Endothelial cell (in vitro differentiated cells): ENCODE measurements around the gene UPF3A. TPM values are rescaled to one million over a fixed set of nuclear protein-coding genes. Genes with fewer than 3 reads are reported as not detected.
A peak's percentile ranks its signal among the peaks of the same experiment; 100 is the strongest.

Source experiments
- DNase-seq: peaks from one replicate; pipeline ENCODE4 v3.0.0; 2021; ENCODE audit warnings: low spot score
- H3K27ac Mint-ChIP-seq: one replicate; pipeline ENCODE4 v1.8.0; 2021; ENCODE audit warnings: mixed read lengths, inconsistent platforms; ENCODE audit not compliant: unreplicated experiment
- H3K27me3 Mint-ChIP-seq: one replicate; pipeline ENCODE4 v1.8.0; 2021; ENCODE audit warnings: mild to moderate bottlenecking, moderate library complexity, mixed read lengths, inconsistent platforms; ENCODE audit not compliant: unreplicated experiment
- H3K36me3 Mint-ChIP-seq: one replicate; pipeline ENCODE4 v1.8.0; 2021; ENCODE audit warnings: mild to moderate bottlenecking, low read depth, mixed read lengths, inconsistent platforms; ENCODE audit not compliant: unreplicated experiment
- H3K4me1 Mint-ChIP-seq: one replicate; pipeline ENCODE4 v1.8.0; 2021; ENCODE audit warnings: mild to moderate bottlenecking, mixed read lengths, inconsistent platforms; ENCODE audit not compliant: unreplicated experiment
- H3K4me3 Mint-ChIP-seq: one replicate; pipeline ENCODE4 v1.8.0; 2021; ENCODE audit warnings: mild to moderate bottlenecking, mixed read lengths, inconsistent platforms; ENCODE audit not compliant: unreplicated experiment
- H3K9me3 Mint-ChIP-seq: one replicate; pipeline ENCODE4 v1.8.0; 2021; ENCODE audit warnings: mixed read lengths, inconsistent platforms; ENCODE audit not compliant: unreplicated experiment
- CTCF ChIP-seq: fragments of 200-600 bp; sonication (generic); IDR thresholded peaks from one replicate; pipeline ENCODE4 v1.5.0; 2021; ENCODE audit warnings: antibody characterized with exemption; ENCODE audit not compliant: unreplicated experiment
- total RNA-seq: library from RNA; stranded (reverse); fragmentation: NEBNext Ultra II Directional; extraction: Animal tissue kit (Norgen Biotek cat#: 25700); gene quantifications from one replicate; pipeline ENCODE4 v1.2.1, GENCODE V29; 2021; ENCODE audit not compliant: unreplicated experiment

The UPF3A gene
- total RNA-seq, 1 donor from 2014 or later: 61.6 TPM

- no peak for DNase-seq
These were observed 24.4 kb upstream of the UPF3A start for GRCh38 chr13:114257014-114257413.

GRCh38 chr13:114258589-114258988 lies 22.8 kb upstream of the UPF3A start:
- Mint-ChIP-seq H3K27me3 (no peaks in the 10 kb centered on the region), H3K36me3 (peaks cover 32% of the 10 kb centered on the region), H3K9me3 (no peaks in the 10 kb centered on the region), H3K4me3 (no peak overlapping the region), H3K27ac (no peak overlapping the region), H3K4me1 (peaks cover 4% of the 10 kb centered on the region)
- DNase-seq: no peak
- TF ChIP-seq CTCF: no peak

More at GRCh38 chr13:114257014-114257413, 24.4 kb upstream of the UPF3A start:
- no peaks in the 10 kb centered on the region for H3K9me3 Mint-ChIP-seq
- H3K27me3 Mint-ChIP-seq: no peaks in the 10 kb centered on the region
- H3K27ac Mint-ChIP-seq: peak overlapping the region; percentile 44
- peak overlapping the region; percentile 43 for H3K4me3 Mint-ChIP-seq
- TF ChIP-seq CTCF: no peak
- peaks cover 25% of the 10 kb centered on the region for H3K36me3 Mint-ChIP-seq
- H3K4me1 Mint-ChIP-seq: peaks cover 4% of the 10 kb centered on the region

- peaks cover 4% of the 10 kb centered on the region for H3K4me1 Mint-ChIP-seq
- H3K9me3 Mint-ChIP-seq: no peaks in the 10 kb centered on the region
- no peak overlapping the region for H3K27ac Mint-ChIP-seq
- H3K4me3 Mint-ChIP-seq: no peak overlapping the region
- no peak for DNase-seq
- peaks cover 34% of the 10 kb centered on the region for H3K36me3 Mint-ChIP-seq
- no peaks in the 10 kb centered on the region for H3K27me3 Mint-ChIP-seq
- TF ChIP-seq CTCF: no peak
These were observed 22.0 kb upstream of the UPF3A start for GRCh38 chr13:114259374-114259773.

GRCh38 chr13:114259974-114260373 lies 21.4 kb upstream of the UPF3A start:
- DNase-seq: no peak
- Mint-ChIP-seq H3K36me3 (peaks cover 31% of the 10 kb centered on the region), H3K4me1 (peaks cover 4% of the 10 kb centered on the region), H3K9me3 (no peaks in the 10 kb centered on the region), H3K27ac (no peak overlapping the region), H3K27me3 (no peaks in the 10 kb centered on the region), H3K4me3 (no peak overlapping the region)
- TF ChIP-seq CTCF: no peak

- Mint-ChIP-seq H3K4me3 (no peak overlapping the region), H3K27me3 (no peaks in the 10 kb centered on the region), H3K36me3 (peaks cover 31% of the 10 kb centered on the region), H3K4me1 (peaks cover 4% of the 10 kb centered on the region), H3K27ac (no peak overlapping the region), H3K9me3 (no peaks in the 10 kb centered on the region)
- no peak for DNase-seq
- TF ChIP-seq CTCF: no peak
These were observed 20.6 kb upstream of the UPF3A start for GRCh38 chr13:114260814-114261213.
